HG03095 (cell line): ENCODE results near the gene OPN1MW.
"Not testable (repeated sequence)": the region's sequence is repeated elsewhere in the genome, so short reads cannot be mapped to it uniquely, and the experiment has no call there.

ENCODE experiments used
- ATAC-seq: cut with Tn5 transposase; IDR thresholded peaks from one replicate; pipeline ENCODE4 v1.9.1; 2021; ENCODE audit warnings: moderate library complexity; ENCODE audit not compliant: unreplicated experiment

The OPN1MW gene

GRCh38 chrX:154182296-154182695 lies at the start of gene OPN1MW:
OPN1MW (plus strand) TSS chrX:154182596; CDS start chrX:154182678, 82 bp downstream.
- ATAC-seq = not testable (repeated sequence)

GRCh38 chrX:154135458-154136229 lies 46.8 kb upstream of the OPN1MW start:
- no peak for ATAC-seq

- no peak for ATAC-seq
Observed at GRCh38 chrX:154136627-154137161, 45.7 kb upstream of the OPN1MW start.

GRCh38 chrX:154138857-154139256 lies 43.5 kb upstream of the OPN1MW start:
- ATAC-seq = no peak

- ATAC-seq = no peak
Observed at GRCh38 chrX:154140206-154140605, 42.2 kb upstream of the OPN1MW start.

GRCh38 chrX:154140742-154141141 lies 41.7 kb upstream of the OPN1MW start:
- ATAC-seq = no peak

- ATAC-seq = no peak
Observed at GRCh38 chrX:154142386-154142785, 40.0 kb upstream of the OPN1MW start.

GRCh38 chrX:154142950-154143745 lies 39.2 kb upstream of the OPN1MW start:
- ATAC-seq = no peak

- ATAC-seq = not testable (repeated sequence)
Observed at GRCh38 chrX:154144010-154144409, 38.4 kb upstream of the OPN1MW start, which contains the start of gene OPN1LW. OPN1LW (plus strand) TSS chrX:154144243; CDS start chrX:154144284, 41 bp downstream.

GRCh38 chrX:154151030-154151429 lies 31.4 kb upstream of the OPN1MW start:
- ATAC-seq = not testable (repeated sequence)

- not testable (repeated sequence) for ATAC-seq
Observed at GRCh38 chrX:154156221-154156620, 26.2 kb upstream of the OPN1MW start.

- ATAC-seq = not testable (repeated sequence)
Observed at GRCh38 chrX:154157207-154157606, 25.2 kb upstream of the OPN1MW start.

- not testable (repeated sequence) for ATAC-seq
Observed at GRCh38 chrX:154159345-154159744, 23.1 kb upstream of the OPN1MW start.

GRCh38 chrX:154164902-154165301 lies 17.5 kb upstream of the OPN1MW start:
- ATAC-seq = not testable (repeated sequence)

- not testable (repeated sequence) for ATAC-seq
Observed at GRCh38 chrX:154168384-154168783, 14.0 kb upstream of the OPN1MW start.

- ATAC-seq = peak; percentile 87
Observed at GRCh38 chrX:154172535-154172943, 9.9 kb upstream of the OPN1MW start.

GRCh38 chrX:154174356-154174755 lies 8.0 kb upstream of the OPN1MW start:
- not testable (repeated sequence) for ATAC-seq

GRCh38 chrX:154183794-154184193 lies 1.4 kb downstream of the OPN1MW start:
- not testable (repeated sequence) for ATAC-seq

GRCh38 chrX:154192846-154193245 lies 10.4 kb downstream of the OPN1MW start:
- not testable (repeated sequence) for ATAC-seq

- ATAC-seq = not testable (repeated sequence)
Observed at GRCh38 chrX:154194316-154194715, 11.9 kb downstream of the OPN1MW start.

GRCh38 chrX:154196466-154196865 lies 14.1 kb downstream of the OPN1MW start:
- not testable (repeated sequence) for ATAC-seq
